Esophagus squamous epithelium (tissue), 5 donors: Measurements from ENCODE around the gene PAK6. TPM values are rescaled to one million over a fixed set of nuclear protein-coding genes. Genes with fewer than 3 reads are reported as not detected.

Source experiments
- DNase-seq: peaks from one replicate; lab custom pipeline; 2025; lab: John Stamatoyannopoulos, UW
- H3K27ac ChIP-seq, 4 donors: fragments of 200-600 bp; sonication (generic); one replicate each; pipeline ENCODE4 v1.5.1; 2016 to 2019; ENCODE audit warnings: mild to moderate bottlenecking in 1 of 4
- H3K27me3 ChIP-seq, 4 donors: fragments of 200-600 bp; sonication (generic); 1 replicate in 3 of 4; 2 replicates in 1 of 4; pipeline versions ENCODE4 v1.5.1 to v1.6.0; 2017 to 2021; ENCODE audit warnings: antibody characterized with exemption in 1 of 4
- H3K36me3 ChIP-seq, 3 donors: fragments of 200-600 bp; sonication (generic); one replicate each; pipeline ENCODE4 v1.5.1; 2016 to 2019
- H3K4me1 ChIP-seq, 3 donors: fragments of 200-600 bp; sonication (generic); one replicate each; pipeline ENCODE4 v1.5.1; 2017 to 2019
- H3K4me3 ChIP-seq, 4 donors: fragments of 200-600 bp; sonication (generic); 1 replicate in 3 of 4; 2 replicates in 1 of 4; pipeline ENCODE4 v1.5.1; 2016 to 2019; ENCODE audit warnings: mild to moderate bottlenecking in 2 of 4, moderate library complexity in 1 of 4
- H3K9me3 ChIP-seq, 3 donors: fragments of 200-600 bp; sonication (generic); one replicate each; pipeline ENCODE4 v1.5.1; 2016 to 2019
- CTCF ChIP-seq, 6 experiments: fragments of 450-650 bp in 4 of 6; fragments of 200-600 bp in 2 of 6; sonication (generic) in 2 of 6; IDR thresholded peaks; one replicate each; pipeline ENCODE4 v1.5.1; 2016 to 2019; ENCODE audit warnings: antibody characterized with exemption in 6 of 6, mild to moderate bottlenecking in 4 of 6, moderate library complexity in 4 of 6
- POLR2A ChIP-seq, 4 donors: fragments of 450-650 bp; IDR thresholded peaks; one replicate each; pipeline ENCODE4 v1.6.1; 2017; ENCODE audit warnings: antibody characterized with exemption in 4 of 4, mild to moderate bottlenecking in 4 of 4, moderate library complexity in 3 of 4
- WGBS, 2 donors: methylation state at CpG; one replicate each; pipeline ENCODE4 v1.1.5; 2018; 5-methylcytosine and 5-hydroxymethylcytosine counted together
- intact Hi-C: fragments of 100-400 bp; cut with DNase I; formaldehyde crosslinking; loops from one replicate; pipeline ENCODE4 v1.15.0; 2022
- total RNA-seq, 4 donors: library from RNA; depleted of rRNA; stranded (reverse); fragments of >200 nt; gene quantifications; one replicate each; pipeline ENCODE4 v1.1.0, GENCODE V29; 2016
- donor health status: DM: yes; HTN: yes; CAD: no.

Gene PAK6
- total RNA-seq, 4 donors from 2014 or later, result 31.5 to 53.5 (median 37.2) TPM

DNA sequence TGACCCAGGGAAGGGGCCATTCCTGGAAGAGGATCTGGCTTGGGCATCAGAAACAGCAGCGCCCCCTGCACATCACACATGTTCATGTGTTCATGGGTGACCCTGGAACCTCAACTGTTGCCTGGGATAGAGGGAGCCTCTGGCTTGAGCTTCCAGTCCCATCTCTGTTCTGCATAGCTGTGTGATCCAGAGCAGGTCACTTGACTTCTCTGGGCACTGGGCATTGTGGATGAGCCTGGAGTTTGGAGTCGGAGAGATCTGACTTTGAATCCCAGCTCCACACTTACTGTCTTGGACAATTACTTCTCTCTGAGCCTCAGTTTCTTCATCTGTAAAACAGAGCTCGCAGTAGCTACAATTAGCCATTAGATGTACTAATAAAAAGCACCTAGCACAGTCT is 15.6 kb downstream of the PAK6 start:
- no peak for TF ChIP-seq CTCF (IDR thresholded peaks at IDR 0.05)
- Histone ChIP-seq H3K27me3 (peaks cover 0 to 42% (median 0%) of the 10 kb centered on the region in 4 donors), H3K9me3 (no peaks in the 10 kb centered on the region), H3K4me3 (no peak overlapping the region), H3K27ac (no peak overlapping the region), H3K36me3 (peaks cover 0 to 60% (median 4%) of the 10 kb centered on the region in 3 donors), H3K4me1 (peaks cover 23 to 68% (median 27%) of the 10 kb centered on the region in 3 donors)
- 85 to 86% methylated on average over 3 of the region's 3 CpGs for WGBS, 2 donors
- intact Hi-C loops, result no loop called here
- DNase-seq, result no peak

DNA sequence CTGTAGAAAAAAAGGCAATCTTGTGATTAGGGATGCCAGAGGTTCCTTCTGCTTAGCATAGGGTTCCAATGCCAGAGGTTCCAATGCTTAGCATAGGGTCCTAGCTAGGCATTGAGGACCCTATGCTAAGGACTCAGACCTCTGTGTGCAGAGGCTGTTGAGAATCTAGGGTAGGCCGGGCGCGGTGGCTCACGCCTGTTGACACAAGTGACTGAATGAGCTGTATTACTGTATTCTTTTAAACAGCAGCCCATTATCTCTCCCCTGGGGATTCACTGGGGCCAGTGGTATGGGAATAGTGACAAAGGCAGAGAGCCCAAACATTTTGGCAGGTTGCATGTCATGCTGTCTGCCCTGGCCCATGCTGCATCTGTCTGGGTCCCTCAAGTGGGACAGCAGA is 16.2 kb downstream of the PAK6 start:
- peaks cover 0 to 42% (median 0%) of the 10 kb centered on the region in 4 donors for H3K27me3 ChIP-seq
- intact Hi-C loops, result no loop called here
- no peaks in the 10 kb centered on the region for H3K9me3 ChIP-seq
- peaks cover 18 to 62% (median 22%) of the 10 kb centered on the region in 3 donors for H3K4me1 ChIP-seq
- H3K36me3 ChIP-seq, result peaks cover 0 to 66% (median 4%) of the 10 kb centered on the region in 3 donors
- 83 to 84% methylated on average over 4 of the region's 4 CpGs for WGBS, 2 donors
- H3K4me3 ChIP-seq, result no peak overlapping the region
- no peak for TF ChIP-seq CTCF (IDR thresholded peaks at IDR 0.05)
- no peak for TF ChIP-seq POLR2A (IDR thresholded peaks at IDR 0.05)
- no peak overlapping the region for H3K27ac ChIP-seq
- DNase-seq, result no peak

DNA sequence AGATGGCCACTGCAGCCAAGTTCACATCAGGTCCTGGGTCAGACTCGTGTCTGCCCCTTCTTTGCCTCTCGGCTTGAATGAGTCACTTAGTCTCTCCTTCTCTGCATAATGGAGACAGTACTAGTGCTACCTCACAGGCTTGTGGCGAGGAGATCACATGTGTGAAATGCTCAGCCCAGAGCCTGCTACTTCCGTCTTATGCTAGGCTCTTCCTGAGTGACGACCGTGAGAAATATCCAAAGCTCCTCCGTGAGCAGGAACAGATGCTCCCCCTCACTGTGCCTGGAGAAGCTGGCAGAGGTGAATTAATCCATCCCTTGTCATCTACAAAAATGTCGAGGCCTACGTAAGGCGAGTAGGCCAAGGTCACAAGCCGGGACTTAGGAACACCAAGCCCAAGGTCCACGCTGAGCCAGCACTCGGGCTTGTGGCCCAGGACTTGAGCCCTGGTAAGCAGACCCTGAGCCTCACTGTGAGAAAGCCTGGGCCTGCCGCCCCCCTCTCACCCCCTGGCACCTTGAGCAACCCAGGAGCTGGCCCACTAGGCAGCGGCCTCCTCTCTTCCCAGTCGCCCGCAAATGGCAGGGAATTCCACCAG is 17.9 kb downstream of the PAK6 start:
- TF ChIP-seq CTCF (IDR thresholded peaks at IDR 0.05), result no peak
- no peak for TF ChIP-seq POLR2A (IDR thresholded peaks at IDR 0.05)
- peaks cover 0 to 78% (median 4%) of the 10 kb centered on the region in 3 donors for H3K36me3 ChIP-seq
- H3K27ac ChIP-seq, result no peak overlapping the region
- DNase-seq, result no peak
- H3K9me3 ChIP-seq, result no peaks in the 10 kb centered on the region
- no peak overlapping the region for H3K4me3 ChIP-seq
- peaks cover 0 to 41% (median 0%) of the 10 kb centered on the region in 4 donors for H3K27me3 ChIP-seq
- peaks cover 16 to 45% (median 21%) of the 10 kb centered on the region in 3 donors for H3K4me1 ChIP-seq
- intact Hi-C loops, result no loop called here
- no CpG with 5 or more reads among the region's 17 CpGs for WGBS, 2 donors

DNA sequence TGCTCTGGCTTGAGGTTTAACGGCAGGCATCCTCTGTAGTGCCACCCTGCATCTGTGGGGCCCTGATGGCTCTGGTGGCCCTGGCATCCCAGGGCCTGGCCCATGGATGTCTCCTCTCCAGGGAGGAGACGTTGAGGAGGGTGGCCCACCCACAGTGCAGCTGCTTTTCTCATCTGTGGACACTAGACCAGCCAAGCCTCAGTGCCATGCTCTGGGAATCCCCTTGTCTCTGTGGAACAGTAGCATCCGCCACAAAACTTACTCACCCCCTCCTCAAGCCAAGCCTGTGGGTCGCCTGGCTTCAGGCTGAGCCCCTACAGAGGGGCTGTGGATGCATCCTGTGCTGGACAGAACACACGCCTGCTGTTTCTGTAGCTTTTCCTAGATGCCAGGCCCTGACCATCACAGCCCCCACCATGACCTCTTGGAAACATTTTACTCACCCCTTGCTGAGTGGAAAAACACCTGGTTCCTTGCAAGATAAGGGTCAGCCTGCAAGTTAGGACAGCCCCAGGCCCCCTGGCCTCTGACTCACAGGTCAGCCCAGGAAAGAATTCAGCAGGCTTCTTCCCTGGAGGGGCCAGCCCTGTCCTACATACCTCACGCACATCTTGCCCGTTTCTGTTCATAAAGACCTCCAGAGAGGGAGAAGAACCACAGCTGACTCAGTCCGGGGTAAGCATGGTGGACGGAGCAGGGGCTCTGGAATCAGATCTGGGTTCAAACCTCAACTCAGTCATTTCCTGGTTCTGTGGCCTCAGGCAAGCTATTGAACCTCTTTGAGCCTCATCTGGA is 19.0 kb downstream of the PAK6 start:
- intact Hi-C loops, result no loop called here
- H3K27me3 ChIP-seq, result peaks cover 0 to 30% (median 0%) of the 10 kb centered on the region in 4 donors
- no peak overlapping the region for H3K4me3 ChIP-seq
- peaks cover 0 to 89% (median 4%) of the 10 kb centered on the region in 3 donors for H3K36me3 ChIP-seq
- H3K4me1 ChIP-seq, result peaks cover 8 to 34% (median 10%) of the 10 kb centered on the region in 3 donors
- 82 to 85% methylated on average over 4 to 7 of the region's 9 CpGs for WGBS, 2 donors
- TF ChIP-seq CTCF (IDR thresholded peaks at IDR 0.05) (no peak), POLR2A (IDR thresholded peaks at IDR 0.05) (no peak)
- no peaks in the 10 kb centered on the region for H3K9me3 ChIP-seq
- no peak for DNase-seq
- H3K27ac ChIP-seq, result no peak overlapping the region

GRCh38 chr15:40258544-40258943 is 19.7 kb downstream of the PAK6 start:
- Histone ChIP-seq H3K4me1 (peaks cover under 1 to 27% (median 6%) of the 10 kb centered on the region in 3 donors), H3K27me3 (peaks cover 0 to 23% (median 0%) of the 10 kb centered on the region in 4 donors), H3K27ac (no peak overlapping the region), H3K36me3 (peaks cover 0 to 95% (median 4%) of the 10 kb centered on the region in 3 donors), H3K9me3 (no peaks in the 10 kb centered on the region), H3K4me3 (no peak overlapping the region)
- no peak for DNase-seq
- TF ChIP-seq POLR2A (IDR thresholded peaks at IDR 0.05), result no peak
- no peak for TF ChIP-seq CTCF (IDR thresholded peaks at IDR 0.05)
- WGBS, 2 donors, result 75% methylated on average over 1 of the region's 8 CpGs; no CpG with 5 or more reads in 1 of the 2 donors
- intact Hi-C loops, result no loop called here
